CD4-positive, alpha-beta T cell treated with Interleukin-12 subunit alpha and Interleukin-12 subunit beta, for 1 hour (primary cell): Measurements from ENCODE around the gene UBE3C.
A peak's percentile ranks its signal among the peaks of the same experiment; 100 is the strongest.
"Not testable (repeated sequence)": the region's sequence is repeated elsewhere in the genome, so short reads cannot be mapped to it uniquely, and the experiment has no call there.

Experiments
- DNase-seq: peaks from one replicate; pipeline ENCODE4 v3.0.0-alpha.2; 2020

UBE3C gene

DNA sequence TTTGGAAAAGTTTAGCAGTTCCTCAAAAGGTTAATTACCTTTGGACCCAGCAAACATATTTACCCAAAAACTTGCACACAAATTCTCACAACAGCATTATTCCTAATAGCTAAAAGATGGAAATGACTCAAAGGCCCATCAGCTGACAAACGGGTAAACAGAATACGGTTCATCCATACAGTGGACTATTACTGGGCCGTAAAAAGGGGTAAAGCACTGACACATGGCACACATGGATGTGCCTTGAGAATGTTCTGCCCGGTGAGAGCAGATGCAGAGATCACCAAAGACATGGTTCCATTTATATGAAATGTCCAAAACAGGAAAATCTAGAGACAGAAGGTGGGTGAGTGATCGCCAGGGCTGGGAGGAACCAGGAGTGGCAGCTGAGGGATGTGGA is 102.9 kb downstream of the UBE3C start:
- no peak for DNase-seq

DNA sequence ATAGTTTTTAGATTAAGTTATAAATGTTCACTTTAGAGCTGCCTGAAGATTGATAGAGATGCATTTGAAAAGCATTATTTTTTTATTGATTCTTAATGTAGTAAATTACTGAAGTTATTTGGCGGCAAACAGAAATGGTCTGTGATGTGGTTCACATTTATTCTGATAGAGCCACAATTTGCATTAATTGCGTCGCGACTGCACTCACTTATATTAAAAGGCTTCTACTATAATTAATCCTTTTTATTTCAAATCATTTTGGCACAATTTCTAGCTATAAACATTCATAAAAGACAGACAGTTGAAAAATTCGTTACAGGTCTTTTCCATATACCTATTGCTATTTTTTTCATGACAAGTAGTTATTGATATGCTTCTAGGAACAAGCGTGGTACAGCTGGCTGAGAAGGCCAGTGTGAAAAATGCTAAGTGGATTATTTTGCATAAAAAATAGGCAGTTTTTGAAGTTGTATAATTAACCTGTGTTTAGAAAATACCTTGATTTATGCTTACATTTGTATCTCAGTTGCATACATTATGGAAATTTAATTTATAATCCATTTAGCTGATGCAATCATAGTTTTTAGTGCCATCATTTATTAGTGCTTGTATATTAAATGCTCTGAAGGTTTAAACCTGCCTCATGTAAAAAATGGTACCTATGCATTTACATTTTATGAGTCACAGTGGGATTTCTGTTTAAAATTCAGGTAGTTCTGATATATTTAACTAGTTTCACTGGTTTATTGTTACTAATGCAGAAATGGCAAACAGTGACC is 106.0 kb downstream of the UBE3C start:
- DNase-seq = no peak

DNA sequence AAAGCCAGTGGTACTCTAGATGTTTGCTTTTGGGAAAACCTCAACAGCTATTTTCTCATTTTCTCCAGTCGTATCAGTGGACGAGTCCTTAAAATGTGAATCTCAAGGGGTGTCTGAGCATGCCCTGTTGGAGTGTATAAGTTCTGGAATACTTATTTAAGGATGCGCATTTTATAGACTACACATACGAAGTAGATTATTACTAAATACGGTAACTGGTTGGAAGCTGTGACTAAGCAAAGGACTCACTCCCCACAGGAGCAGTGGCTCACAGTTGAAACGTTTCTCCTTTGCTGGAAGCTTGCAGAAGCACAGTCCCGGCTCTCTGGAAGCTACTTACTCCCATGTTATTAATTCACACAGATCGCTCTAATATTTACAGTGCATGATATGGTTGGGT is 107.3 kb downstream of the UBE3C start:
- no peak for DNase-seq

DNA sequence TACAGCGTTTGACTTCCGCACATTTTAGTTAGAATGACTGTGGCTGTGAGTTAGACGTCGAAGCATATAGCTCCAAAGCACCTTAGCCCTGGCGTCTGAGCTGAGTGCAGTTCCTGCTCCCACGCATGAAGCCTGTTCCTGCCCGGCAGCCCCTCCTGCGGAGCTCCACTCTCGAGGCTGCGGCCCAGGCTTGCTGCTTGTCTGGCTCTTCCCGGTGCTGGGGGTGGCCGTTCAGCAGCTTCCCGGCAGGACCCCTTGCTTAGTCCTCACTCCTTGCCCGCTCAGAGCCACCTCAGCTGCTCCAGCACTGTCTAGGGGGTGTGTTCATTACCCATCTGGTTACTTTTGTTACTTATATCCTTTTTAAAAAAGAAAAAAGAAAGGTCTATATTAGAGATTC is 109.9 kb downstream of the UBE3C start:
- no peak for DNase-seq

DNA sequence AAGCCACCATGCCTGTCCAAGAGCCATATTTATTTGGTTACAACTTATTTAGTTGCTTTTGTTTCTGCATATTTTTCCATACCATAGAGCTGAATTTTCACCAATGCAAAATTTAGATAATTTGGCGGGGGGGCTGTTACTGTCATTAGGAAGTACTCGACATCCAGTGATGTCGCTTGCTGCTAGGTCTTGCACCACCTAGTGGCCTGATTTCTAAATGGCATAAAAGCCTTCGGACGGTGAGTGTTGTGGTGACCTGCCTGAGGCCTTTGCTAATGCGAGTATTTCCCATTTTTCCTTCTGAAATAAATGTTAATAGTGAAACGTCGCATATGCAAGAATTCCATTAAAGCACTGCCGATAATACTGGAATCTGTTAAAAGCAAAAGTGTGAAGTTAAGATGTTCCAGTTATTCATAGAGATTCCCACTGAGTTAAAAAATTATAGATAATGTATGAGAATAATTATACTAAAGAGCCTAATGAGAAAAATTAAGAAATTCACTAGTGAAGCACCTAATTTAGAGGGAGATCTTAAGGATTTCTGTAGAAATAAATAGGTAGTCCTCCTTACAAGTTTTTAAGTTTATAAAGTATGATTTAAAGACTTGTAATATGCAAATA is 112.0 kb downstream of the UBE3C start:
- DNase-seq = peak; percentile 67

DNA sequence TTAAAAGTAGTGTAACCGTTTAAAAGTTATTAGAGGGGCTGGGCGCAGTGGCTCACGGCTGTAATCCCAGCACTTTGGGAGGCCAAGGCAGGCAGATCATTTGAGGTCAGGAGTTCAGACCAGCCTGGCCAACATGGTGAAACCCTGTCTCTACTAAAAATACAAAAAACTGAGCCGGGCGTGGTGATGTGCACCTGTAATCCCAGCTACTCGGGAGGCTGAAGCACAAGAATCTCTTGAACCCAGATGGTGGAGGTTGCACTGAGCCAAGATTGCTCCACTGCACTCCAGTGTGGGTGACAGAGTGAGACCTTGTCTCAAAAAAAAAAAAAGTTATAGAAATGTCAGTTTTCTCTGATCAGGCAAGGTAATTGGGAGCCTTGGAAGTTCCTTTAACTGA is 113.1 kb downstream of the UBE3C start:
- not testable (repeated sequence) for DNase-seq

DNA sequence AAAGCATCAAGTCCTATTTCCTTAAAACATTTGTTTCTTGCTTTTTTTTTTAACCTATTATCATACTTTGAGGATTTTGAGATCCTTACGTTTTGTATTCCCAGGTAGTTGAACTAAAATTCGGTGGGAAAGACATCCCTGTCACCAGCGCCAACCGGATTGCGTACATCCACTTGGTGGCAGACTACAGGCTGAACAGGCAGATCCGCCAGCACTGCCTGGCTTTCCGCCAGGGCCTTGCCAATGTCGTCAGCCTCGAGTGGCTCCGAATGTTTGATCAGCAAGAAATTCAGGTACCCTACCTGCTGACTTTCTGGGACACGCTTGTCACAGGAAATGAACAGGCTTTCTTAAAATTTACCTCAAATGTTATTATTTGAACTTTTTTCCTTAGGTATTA is 115.1 kb downstream of the UBE3C start:
- no peak for DNase-seq

DNA sequence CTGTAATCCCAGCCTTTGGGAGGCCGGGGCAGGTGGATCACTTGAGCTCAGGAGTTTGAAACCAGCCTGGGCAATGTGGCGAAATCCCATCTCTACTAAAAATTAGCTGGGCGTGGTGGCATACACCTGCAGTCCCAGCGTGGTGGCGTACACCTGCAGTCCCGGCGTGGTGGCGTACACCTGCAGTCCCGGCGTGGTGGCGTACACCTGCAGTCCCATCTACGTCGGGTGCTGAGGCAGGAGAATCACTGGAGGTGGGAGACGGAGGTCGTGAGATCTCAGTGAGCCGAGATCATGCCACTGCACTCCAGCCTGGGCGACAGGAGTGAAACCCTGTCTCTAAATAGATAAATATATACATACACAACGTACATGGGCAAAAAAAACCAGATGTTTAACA is 116.1 kb downstream of the UBE3C start:
- not testable (repeated sequence) for DNase-seq

DNA sequence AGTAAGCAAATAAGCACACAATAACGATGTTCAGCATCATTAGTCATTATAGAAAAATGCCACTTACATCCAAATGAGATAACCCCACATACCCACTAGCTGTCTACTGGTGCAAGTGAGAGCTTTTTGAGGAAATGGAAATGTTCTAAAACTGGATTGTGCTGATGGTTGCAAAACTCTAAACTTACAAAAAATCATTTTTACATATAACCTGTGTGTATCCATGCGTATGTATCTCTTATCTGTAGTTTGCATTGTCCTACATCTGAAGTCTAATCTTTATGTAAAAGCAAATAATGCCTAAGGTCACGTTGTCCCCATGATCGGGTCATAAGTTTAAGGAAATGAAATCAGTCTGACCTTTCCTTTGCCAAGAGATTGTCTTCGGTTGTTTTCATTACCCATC is 116.5 kb downstream of the UBE3C start:
- DNase-seq = no peak

DNA sequence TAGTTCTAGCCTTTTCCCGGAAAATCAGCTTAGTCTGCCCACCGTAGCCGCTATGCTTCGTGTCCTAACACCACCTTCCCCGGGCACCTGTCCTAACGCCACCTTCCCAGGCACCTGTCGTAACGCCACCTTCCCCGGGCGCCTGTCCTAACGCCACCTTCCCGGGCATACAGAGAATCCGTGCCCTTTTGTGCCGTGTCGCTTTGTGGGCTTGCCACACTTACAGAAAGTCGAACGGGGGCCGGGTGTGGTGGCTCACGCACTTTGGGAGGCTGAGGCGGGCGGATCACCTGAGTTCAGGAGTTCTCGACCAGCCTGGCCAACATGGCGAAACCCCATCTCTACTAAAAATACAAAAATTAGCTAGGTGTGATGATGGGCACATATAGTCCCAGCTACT is 124.4 kb downstream of the UBE3C start:
- DNase-seq = no peak

DNA sequence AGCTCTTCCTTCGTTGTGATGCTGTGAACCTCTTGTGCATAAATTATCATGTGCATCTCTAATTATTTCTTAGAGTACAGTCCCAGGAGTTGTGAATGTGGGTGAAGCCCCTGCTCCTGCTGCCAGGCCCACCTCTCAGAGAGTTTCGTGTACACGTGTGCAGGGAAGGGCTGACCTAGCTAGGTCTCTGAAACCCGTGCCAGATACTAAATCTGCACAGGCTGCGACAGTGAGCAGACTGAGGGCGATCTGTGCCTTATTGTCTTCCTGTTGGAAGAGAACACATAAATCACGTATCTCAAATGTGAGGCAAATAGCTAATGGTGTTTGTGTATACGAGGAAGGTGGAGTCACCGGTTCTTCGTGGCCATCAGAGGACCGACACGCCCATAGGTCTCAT is 126.3 kb downstream of the UBE3C start:
- DNase-seq = no peak

DNA sequence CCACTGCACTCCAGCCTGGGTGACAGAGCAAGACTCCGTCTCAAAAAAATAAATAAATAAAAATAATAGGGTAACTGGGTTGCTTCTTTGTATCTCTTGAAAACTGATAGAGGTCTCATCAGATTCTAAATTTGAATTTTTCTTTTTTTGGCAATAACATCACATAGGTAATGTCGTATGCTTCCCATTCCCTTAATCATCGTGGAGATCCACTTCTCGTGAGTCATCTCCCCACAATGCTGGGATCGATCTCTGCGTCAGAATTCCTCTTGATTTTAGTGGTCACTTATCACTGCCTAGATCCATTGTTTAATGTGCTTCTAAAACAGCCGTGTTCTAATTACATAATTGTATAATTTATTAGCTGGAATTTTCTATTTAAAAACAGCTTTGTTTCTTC is 127.5 kb downstream of the UBE3C start:
- no peak for DNase-seq

DNA sequence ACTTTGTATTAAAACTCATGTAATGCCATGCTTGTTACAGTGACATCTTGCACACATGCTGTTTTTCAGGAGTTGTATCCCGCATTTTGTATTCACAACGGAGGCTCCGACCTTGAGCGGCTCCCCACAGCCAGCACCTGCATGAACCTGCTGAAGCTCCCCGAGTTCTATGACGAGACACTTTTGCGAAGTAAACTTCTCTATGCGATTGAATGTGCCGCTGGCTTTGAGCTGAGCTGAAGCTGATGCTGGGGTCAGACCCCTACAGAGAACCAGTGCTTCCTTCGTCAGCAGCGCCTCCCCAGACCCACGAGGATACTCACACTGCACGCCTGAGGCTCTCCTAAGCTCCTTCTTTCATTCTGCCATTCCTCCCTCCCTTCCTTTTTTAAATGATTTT is 128.8 kb downstream of the UBE3C start:
- DNase-seq = no peak

DNA sequence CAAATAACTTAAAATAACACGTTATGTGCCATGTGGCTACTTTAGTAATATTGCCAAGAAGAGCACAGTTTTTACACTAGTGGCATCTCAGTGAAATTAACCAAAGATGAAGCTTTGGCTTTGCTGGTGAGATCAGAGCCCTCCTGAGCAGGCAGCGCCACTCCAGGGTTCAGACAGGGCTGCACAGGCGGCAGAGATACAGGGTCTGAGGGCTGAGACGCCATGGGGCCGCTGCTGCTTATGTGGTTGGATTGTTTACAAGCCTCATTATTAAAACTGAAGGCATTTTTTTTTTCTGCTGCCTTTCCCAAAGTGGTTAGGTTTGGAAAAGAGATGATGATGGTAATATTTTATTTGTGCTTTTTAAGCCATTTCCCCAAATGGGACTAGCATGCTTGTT is 129.2 kb downstream of the UBE3C start:
- DNase-seq = no peak

DNA sequence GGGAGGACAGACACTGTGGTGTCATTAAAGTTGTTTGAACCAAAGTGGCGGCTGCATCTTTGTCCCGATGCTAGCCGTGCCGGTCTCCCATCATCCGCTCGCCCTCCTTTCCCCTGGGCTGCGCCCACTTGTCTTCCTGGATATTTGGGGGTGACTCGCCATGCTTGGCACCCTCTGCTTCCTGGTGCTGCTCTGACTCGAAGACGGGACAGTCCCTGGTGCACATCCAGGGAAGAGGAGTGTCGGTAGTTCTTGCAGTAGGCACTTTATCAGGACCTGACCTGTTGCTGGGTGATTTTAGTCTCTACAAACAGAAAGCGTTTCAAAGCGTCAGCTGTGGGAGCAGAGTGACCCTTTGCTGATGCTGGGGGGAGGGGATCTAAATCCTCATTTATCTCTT is 129.8 kb downstream of the UBE3C start:
- DNase-seq = no peak

DNA sequence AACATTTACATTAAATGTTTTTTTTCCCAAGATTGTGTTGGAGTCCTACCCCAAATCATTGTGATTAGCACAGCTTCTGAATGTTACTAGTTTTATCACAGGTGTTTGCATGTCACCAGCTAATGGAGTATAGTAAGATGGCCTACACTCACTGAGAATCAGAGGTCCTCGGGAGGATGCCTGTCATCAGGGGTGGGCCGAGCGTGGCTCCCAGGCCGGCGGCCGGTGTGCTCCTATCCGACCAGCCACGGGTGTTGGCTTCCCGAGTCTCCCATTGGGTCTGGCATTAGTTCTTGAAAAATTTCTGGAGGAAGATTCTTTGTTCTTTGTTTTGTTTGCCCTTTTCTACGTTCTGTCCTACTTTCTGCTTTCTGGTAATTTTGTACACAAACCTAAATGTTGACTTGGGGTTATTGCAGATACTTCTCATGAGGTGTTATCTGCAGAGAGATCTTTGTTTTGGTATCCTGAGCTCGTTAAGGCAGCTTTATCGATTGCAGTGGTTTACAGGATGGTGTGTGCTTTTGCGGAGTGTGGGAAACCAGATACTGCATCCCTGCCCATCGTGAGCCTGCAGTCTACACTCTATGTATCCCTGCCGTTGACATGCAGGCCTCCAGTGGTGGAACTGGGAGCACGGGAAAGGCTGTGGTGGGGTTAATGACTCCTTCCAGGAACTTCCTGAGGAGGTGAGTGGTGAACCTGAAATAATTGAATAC is 130.8 kb downstream of the UBE3C start:
- DNase-seq = no peak

DNA sequence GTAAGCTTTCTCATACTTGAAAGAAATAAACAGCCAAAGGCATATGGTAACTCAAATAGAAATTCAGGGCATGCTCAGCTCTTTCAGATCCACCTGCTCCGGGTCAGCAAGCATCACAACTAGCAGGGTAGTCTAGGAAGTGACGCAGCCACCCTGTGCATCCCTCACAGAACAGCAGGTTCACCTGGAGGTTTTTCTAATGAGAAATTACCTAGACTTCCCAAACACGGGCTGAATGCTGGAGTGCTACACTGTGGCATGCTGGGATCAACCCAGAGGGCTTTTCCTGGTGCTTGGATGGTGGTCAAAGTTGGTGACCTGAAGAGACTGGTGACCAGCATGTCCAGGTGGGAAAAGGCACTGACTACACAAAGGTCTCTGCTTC is 131.3 kb downstream of the UBE3C start:
- DNase-seq = no peak

DNA sequence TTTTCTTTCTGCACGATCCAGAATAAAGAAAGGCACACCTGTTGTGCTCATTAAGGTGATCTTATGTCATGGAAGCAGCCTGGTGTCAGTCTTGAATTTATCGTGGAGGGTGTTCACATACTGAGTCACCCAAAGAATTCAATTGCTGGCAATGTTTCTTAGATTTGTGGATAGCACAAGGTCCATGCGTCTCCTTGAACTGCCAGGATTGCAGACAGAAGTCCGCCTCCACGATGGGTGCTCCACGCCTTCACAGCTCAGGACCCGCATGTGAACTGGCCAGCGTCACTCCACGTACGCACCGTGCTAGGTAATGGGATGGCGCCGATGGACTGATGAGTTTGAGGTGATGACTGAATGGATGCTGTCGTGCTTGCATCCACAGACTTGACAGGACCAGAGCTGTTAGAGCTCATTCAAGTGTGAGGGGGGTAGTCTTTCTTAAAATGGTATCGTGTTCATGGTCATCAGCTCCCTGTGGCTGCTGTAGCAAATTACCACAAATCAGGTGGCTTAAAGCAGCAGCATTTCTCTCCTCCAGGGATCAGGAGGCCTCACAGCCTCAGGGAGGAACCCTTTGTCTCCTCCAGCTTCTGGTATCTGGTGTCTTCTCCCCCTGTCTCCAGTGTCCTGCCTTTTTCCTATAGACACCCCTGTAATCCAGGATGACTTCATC is 132.7 kb downstream of the UBE3C start:
- DNase-seq = no peak

DNA sequence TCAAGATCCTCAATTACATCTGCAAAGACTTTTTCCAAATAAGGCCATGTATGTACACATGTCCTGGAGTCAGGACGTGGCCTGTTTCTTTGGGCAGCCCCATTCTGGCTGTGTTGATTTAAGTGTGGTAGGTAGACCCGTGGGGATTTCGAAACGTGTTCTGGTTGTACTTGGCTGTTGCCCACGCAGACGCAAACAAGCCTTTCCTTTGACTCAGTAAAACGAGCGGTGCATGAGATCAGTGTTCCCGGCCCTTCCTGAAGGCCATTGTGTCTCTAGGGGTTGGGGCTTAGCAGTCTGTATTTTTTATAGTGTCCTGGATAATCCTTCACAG is 133.2 kb downstream of the UBE3C start:
- no peak for DNase-seq

DNA sequence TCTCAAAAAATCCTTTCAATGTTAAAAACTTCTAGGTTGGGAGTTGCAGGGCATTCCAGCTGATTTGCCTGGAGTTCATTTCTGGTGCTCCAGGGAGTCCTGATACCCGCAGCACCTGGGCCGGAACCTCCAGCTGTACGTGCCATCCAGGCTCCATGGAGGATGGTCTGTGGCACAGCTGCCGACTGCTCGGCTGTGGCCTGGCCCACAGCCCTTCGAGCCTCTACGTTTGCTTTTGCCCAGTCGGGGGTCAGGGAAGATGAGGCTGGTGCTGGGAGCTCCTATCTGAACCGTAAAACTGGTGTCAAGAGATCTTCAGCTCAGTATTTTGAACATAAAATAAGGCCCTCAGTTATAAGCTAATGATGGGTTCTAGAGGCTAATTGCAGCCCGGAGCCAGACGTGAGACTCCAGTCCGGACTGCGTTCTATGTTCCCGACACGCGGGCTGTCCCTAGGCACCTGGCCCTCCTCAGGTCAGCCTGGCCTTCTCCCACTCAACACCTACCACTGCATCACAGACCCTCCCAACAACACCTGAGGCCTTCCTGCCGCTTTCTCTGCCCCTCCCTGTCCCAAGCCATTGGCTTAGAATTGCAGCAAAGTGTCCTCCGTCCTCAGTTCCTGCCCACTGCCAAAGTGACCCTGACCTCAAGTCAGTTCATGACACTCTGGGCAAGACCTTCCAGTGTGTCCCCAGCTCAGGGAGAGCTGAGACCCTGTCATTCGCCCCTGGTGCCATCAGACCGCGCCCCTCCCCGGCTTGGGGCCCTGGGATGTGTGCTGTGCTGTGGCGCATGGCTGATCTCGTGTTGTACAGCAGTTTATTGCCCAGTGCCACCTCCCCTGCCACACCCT is 133.9 kb downstream of the UBE3C start:
- no peak for DNase-seq

DNA sequence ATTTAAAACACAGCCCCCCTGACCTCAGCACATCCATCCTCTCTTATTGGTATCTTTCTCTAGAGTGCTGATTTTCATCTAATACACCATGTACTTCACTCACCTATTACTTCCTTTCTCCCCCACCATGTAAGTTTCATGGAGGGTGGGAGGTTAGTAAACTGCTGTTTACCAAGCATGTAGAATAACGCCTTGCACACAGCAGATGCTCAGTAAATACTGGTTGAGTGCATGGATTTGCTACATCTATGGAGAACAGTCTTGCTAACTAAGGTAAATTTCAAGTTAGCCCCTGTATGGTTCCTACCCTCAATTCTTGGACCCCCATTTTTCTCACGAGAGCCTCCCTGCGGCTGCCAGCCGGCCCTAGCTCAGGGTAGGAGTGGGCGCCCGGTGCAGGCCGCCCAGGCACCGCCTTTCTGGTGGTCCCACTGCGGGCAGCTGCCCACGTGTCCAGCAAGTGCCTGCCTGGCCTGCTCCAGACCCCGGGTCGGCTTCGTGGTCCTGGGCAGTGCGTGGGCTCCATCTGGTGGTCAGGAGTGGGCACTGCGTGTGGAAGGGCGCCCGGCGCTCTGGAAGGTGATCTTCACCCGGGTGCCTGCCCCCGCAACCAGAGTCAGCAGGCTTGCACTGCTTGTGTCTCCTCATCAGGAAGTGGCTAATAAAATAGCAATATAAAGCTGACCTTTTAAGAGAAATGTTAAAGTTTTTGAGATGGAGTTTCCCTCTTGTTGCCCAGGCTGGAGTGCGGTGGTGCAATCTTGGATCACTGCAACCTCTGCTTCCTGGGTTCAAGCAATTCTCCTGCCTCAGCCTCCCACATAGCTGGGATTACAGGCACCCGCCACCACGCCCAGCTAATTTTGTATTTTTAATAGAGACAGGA is 134.7 kb downstream of the UBE3C start:
- DNase-seq = peak; percentile 70
